KBM-7 (cell line): Measurements from ENCODE around the gene IFIT2.
A peak's percentile ranks its signal among the peaks of the same experiment; 100 is the strongest.

Source experiments
- DNase-seq: peaks from one replicate; pipeline ENCODE4 v3.0.0-alpha.2; 2015
- in situ Hi-C: fragments of 300-500 bp; cut with MboI; formaldehyde crosslinking; loops from 2 replicates; pipeline ENCODE4 v1.14.3; 2020; ENCODE audit warnings: low sequenced_read_pairs, low pct_unique_long_range_greater_than_20kb, mixed read lengths

Gene IFIT2

DNA sequence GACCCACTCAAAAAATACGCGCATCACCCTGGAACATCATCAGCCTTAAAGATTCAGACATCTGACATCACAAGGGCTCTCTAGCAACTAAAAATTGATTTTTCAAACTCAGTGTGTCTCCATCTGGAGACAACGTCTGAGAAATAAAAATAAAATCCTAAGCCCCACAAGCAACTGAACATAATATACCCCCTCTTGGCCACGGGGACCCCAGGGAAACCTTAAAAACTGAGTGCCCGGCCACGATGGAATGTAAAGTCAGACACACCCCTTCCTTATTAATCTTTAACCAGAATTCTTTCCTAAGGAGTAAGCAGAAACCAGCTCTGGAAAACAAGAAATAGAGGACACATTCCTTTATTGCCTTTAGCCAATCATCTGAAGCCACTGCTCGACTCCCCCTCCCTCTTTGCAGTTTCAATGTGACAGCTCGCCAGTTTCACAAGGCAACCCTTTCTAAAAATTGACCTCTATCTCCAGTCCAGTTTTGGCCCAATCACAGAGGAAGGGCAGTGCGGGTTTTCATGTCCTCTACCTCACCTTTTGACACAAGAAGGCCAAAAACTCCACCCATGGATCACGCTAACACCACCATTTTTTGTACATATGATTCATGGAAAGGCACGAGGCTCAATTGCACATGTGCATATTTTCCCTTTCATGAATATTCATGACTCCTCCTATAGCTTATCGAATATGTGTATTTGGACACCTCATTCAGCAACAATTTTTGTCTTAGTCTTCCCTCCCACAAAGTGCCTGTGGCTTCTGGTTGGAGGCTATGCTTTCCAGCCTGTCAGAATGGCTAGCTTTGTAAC is 50.1 kb downstream of the IFIT2 start:
- in situ Hi-C loops = no loop called here
- DNase-seq = no peak

DNA sequence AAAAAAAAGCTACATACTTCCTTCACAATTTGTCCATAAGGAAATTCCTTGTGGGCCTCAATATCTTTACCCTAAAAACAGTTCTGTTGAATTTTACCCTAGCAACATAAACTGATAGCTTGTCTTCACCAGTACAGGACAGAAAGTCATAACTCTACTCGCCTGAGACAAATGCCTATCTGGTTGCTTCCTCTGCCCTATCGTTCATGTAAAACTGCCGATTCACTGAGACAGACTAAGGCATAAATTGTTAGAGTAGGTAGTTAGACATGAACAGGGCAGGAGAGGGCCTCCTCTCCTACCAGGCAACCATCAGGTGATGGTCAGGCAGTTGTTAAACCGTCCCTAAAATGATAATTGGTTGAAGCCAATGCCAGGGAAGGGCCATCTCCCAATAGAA is 51.0 kb downstream of the IFIT2 start:
- no peak for DNase-seq
- in situ Hi-C loops = no loop called here

DNA sequence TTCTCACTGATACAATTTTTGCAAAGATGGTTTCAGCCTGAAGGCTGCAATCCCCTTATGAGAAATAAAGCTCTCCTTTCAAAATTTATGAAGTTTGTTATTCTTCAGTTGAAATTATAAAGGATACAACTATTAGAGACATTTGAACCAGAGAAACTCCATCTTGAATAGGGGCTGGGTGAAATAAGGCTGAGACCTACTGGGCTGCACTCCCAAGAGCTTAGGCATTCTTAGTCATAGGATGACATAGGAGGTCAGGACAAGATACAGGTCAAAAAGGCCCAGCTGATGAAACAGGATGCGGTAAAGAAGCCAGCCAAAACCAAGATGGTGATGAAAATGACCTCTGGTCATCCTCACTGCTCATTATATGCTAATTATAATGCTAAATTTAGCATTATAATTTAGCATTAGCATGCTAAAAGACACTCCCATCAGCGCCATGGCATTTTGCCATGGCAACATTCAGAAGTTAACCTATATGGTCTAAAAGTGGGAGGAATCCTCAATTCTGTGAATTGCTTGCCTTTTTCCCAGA is 53.6 kb downstream of the IFIT2 start:
- DNase-seq = no peak
- in situ Hi-C loops = no loop called here

DNA sequence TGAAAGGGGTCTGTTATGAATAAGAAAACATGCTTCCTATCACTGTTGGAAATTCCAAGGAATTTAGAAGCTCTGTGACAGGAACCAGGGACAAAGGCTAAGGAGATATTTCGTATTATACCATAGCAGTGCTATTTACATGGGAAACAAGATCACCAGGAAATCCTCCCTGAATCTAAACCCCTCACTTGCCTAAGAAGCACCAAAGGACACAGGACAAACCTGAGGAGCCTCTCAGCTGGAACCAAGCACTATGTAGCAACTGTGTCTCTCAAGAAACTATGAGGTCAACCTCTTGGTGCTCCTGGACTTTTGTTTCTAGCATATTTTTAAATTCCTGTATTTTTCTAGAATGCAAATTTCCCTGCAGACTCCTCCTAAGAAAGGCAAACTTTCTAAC is 55.2 kb downstream of the IFIT2 start:
- in situ Hi-C loops = no loop called here
- no peak for DNase-seq

DNA sequence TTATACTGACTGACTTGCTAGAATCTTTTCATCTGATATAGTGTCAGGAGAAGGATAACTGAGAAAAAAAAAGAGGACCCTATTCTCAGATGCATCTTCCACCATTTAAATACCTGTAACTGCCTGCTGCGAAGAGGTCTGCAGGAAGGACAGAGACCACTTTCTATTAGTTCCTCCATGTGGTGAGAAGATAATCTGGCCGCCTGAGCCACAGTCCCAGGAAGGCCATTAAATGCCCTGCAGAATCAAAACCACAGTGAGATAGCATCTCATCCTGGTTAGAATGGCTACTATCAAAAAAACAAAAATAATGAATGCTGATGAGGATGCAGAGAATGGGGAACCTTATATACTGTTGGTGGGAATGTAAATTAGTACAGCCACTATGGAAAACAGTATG is 56.1 kb downstream of the IFIT2 start:
- DNase-seq = peak; percentile 61
- in situ Hi-C loops = no loop called here
